IPS-NIHi11 (cell line): Measurements from ENCODE around the gene ZNF3.

Experiments
- DNase-seq: peaks from one replicate; pipeline ENCODE4 v3.0.0; 2012; ENCODE audit warnings: mixed read lengths, low spot score

The ZNF3 gene

GRCh38 chr7:100053215-100053614, 28.3 kb downstream of the ZNF3 start:
- DNase-seq: peak; percentile 43

GRCh38 chr7:100051611-100052010, 29.9 kb downstream of the ZNF3 start:
- DNase-seq: no peak

GRCh38 chr7:100049441-100050291, 31.9 kb downstream of the ZNF3 start, which contains the start of gene ZSCAN21:
Gene ZSCAN21 (plus strand): TSS chr7:100049774. CDS start chr7:100057007, 7,233 bp downstream.
- peak; percentile 98 for DNase-seq

- DNase-seq: no peak
Measured at GRCh38 chr7:100048680-100049079, 32.8 kb downstream of the ZNF3 start.

- DNase-seq: peak; percentile 26
Measured at GRCh38 chr7:100044718-100045117, 36.8 kb downstream of the ZNF3 start.

- no peak for DNase-seq
Measured at GRCh38 chr7:100040575-100040974, 40.9 kb downstream of the ZNF3 start.

GRCh38 chr7:100038326-100038725, 43.2 kb downstream of the ZNF3 start:
- DNase-seq: no peak

- no peak for DNase-seq
Measured at GRCh38 chr7:100035876-100036275, 45.6 kb downstream of the ZNF3 start.

GRCh38 chr7:100034871-100035510, 46.5 kb downstream of the ZNF3 start:
- no peak for DNase-seq

- DNase-seq: no peak
Measured at GRCh38 chr7:100033526-100033925, 48.0 kb downstream of the ZNF3 start.

- no peak for DNase-seq
Measured at GRCh38 chr7:100029596-100029995, 51.9 kb downstream of the ZNF3 start.

- no peak for DNase-seq
Measured at GRCh38 chr7:100027197-100027596, 54.3 kb downstream of the ZNF3 start.

- no peak for DNase-seq
Measured at GRCh38 chr7:100024020-100024619, 57.4 kb downstream of the ZNF3 start.

GRCh38 chr7:100023526-100023925, 58.0 kb downstream of the ZNF3 start:
- DNase-seq: no peak

GRCh38 chr7:100022621-100023020, 58.9 kb downstream of the ZNF3 start:
- DNase-seq: no peak

GRCh38 chr7:100021297-100021696, 60.2 kb downstream of the ZNF3 start:
- DNase-seq: no peak
